GM23338 (cell line): ENCODE data around the gene CKB. TPM values are rescaled to one million over a fixed set of nuclear protein-coding genes. Genes with fewer than 3 reads are reported as not detected.

ENCODE experiments used
- ATAC-seq: fragments of 200-7000 bp; cut with Tn5 transposase; 3 replicates; pipeline ENCODE4 v1.9.1; 2020
- DNase-seq: peaks from one replicate; pipeline ENCODE4 v3.0.0-alpha.2; 2015; ENCODE audit warnings: low spot score
- H2AFZ ChIP-seq: fragments of 200-600 bp; sonication (generic); 2 replicates; pipeline ENCODE4 v1.8.0; 2016; ENCODE audit warnings: antibody characterized with exemption, mild to moderate bottlenecking, moderate library complexity
- H3F3A ChIP-seq: fragments of 200-600 bp; sonication (generic); replicated peaks from 2 replicates; pipeline ENCODE4 v1.8.0; 2017; ENCODE audit warnings: antibody characterized with exemption, mixed run types, low read depth
- H3K27ac ChIP-seq: fragments of 200-600 bp; sonication (generic); 2 replicates; pipeline ENCODE4 v1.6.1; 2016; ENCODE audit warnings: low read depth
- H3K27me3 ChIP-seq: fragments of 200-600 bp; sonication (generic); 2 replicates; pipeline ENCODE4 v1.8.0; 2016; ENCODE audit warnings: mild to moderate bottlenecking, mixed run types, moderate library complexity; ENCODE audit not compliant: insufficient read depth
- H3K36me3 ChIP-seq: fragments of 200-600 bp; sonication (generic); 2 replicates; pipeline ENCODE4 v1.8.0; 2016; ENCODE audit warnings: mild to moderate bottlenecking; ENCODE audit not compliant: insufficient read depth
- H3K4me1 ChIP-seq: fragments of 200-600 bp; sonication (generic); 2 replicates; pipeline ENCODE4 v1.8.0; 2016; ENCODE audit warnings: mild to moderate bottlenecking, moderate library complexity; ENCODE audit not compliant: insufficient read depth
- H3K4me2 ChIP-seq: fragments of 200-600 bp; sonication (generic); 2 replicates; pipeline ENCODE4 v1.7.1; 2017; ENCODE audit warnings: mixed run types
- H3K4me3 ChIP-seq: fragments of 200-600 bp; sonication (generic); 2 replicates; pipeline ENCODE4 v1.6.1; 2016; ENCODE audit warnings: mixed run types
- H3K79me2 ChIP-seq: fragments of 200-600 bp; sonication (generic); replicated peaks from 2 replicates; pipeline ENCODE4 v1.8.0; 2017; ENCODE audit warnings: mild to moderate bottlenecking; ENCODE audit not compliant: insufficient read depth
- H3K9me2 ChIP-seq: fragments of 200-600 bp; sonication (generic); 2 replicates; pipeline ENCODE4 v1.8.0; 2017; ENCODE audit not compliant: insufficient read depth
- H4K20me1 ChIP-seq: fragments of 200-600 bp; sonication (generic); replicated peaks from 2 replicates; pipeline ENCODE4 v1.8.0; 2017; ENCODE audit warnings: mild to moderate bottlenecking; ENCODE audit not compliant: insufficient read depth
- H3K27ac Mint-ChIP-seq: 2 replicates; pipeline ENCODE4 v1.8.0; 2020; ENCODE audit warnings: inconsistent platforms, mild to moderate bottlenecking, moderate library complexity, mixed read lengths
- H3K27me3 Mint-ChIP-seq: 3 replicates; pipeline ENCODE4 v1.8.0; 2022; ENCODE audit warnings: low read depth, mild to moderate bottlenecking, moderate library complexity, mixed read lengths, inconsistent platforms; ENCODE audit not compliant: insufficient read depth, poor library complexity
- H3K36me3 Mint-ChIP-seq: 3 replicates; pipeline ENCODE4 v1.8.0; 2021; ENCODE audit warnings: low read depth, mild to moderate bottlenecking, inconsistent platforms, moderate library complexity, mixed read lengths
- H3K4me1 Mint-ChIP-seq: 3 replicates; pipeline ENCODE4 v1.8.0; 2020; ENCODE audit warnings: mild to moderate bottlenecking, inconsistent platforms, mixed read lengths
- H3K4me3 Mint-ChIP-seq: 3 replicates; pipeline ENCODE4 v1.8.0; 2021; ENCODE audit warnings: moderate library complexity, mild to moderate bottlenecking, inconsistent platforms, mixed read lengths
- H3K9me3 Mint-ChIP-seq: 3 replicates; pipeline ENCODE4 v1.8.0; 2020; ENCODE audit warnings: moderate library complexity, mild to moderate bottlenecking, inconsistent platforms, mixed read lengths
- CREB1 ChIP-seq: fragments of 250-450 bp; sonication (Bioruptor Pico); IDR thresholded peaks from 2 replicates; pipeline ENCODE4 v1.5.0; 2020; ENCODE audit warnings: low read depth, mild to moderate bottlenecking, moderate library complexity
- EZH2phosphoT487 ChIP-seq: fragments of 200-600 bp; sonication (generic); IDR thresholded peaks from one replicate; pipeline ENCODE4 v1.8.1; 2018; ENCODE audit warnings: antibody characterized with exemption; ENCODE audit not compliant: unreplicated experiment
- JUNB ChIP-seq: IDR thresholded peaks from one replicate; pipeline ENCODE4 v1.6.1; 2016; ENCODE audit warnings: antibody characterized with exemption; ENCODE audit not compliant: unreplicated experiment
- NANOG ChIP-seq: IDR thresholded peaks from 2 replicates; pipeline ENCODE4 v1.6.1; 2016; ENCODE audit warnings: antibody characterized with exemption, borderline replicate concordance
- POLR2AphosphoS5 ChIP-seq: IDR thresholded peaks from 2 replicates; pipeline ENCODE4 v1.6.1; 2016; ENCODE audit warnings: antibody characterized with exemption, low read depth
- STAT1 ChIP-seq: IDR thresholded peaks from one replicate; pipeline ENCODE4 v1.6.1; 2016; ENCODE audit warnings: antibody characterized with exemption; ENCODE audit not compliant: unreplicated experiment
- ZNF114 ChIP-seq: fragments of 250-450 bp; sonication (Bioruptor Pico); IDR thresholded peaks from 2 replicates; pipeline ENCODE4 v1.5.0; 2020; ENCODE audit warnings: mild to moderate bottlenecking, moderate library complexity
- polyA plus RNA-seq: library from polyadenylated mRNA; unstranded; fragments of >200 nt; fragmentation: Nextera tagmentation; extraction: Ambion mirVana; gene quantifications from 2 replicates; pipeline ENCODE4 v1.2.1, GENCODE V29; 2016
- total RNA-seq: library from RNA; depleted of rRNA; stranded (reverse); fragments of >200 nt; shearing (Covaris generic); gene quantifications from 2 replicates; pipeline ENCODE4 v1.2.3, GENCODE V29; 2014
- TF ChIP-seq, protein P1 (sequence below), 2 experiments: fragments of 200-600 bp in 1 of 2; sonication (generic) in 1 of 2; conservative IDR thresholded peaks; 2 replicates each; pipeline versions ENCODE4 v1.5.1 to v1.6.1; 2016 to 2017; ENCODE audit warnings: antibody characterized with exemption in 2 of 2, low read depth in 2 of 2, mild to moderate bottlenecking in 2 of 2, moderate library complexity in 1 of 2
- TF ChIP-seq, protein P2 (sequence below): fragments of 250-450 bp; sonication (Bioruptor Pico); IDR thresholded peaks from 2 replicates; pipeline ENCODE4 v1.5.0; 2020; ENCODE audit warnings: mild to moderate bottlenecking, moderate library complexity

CKB gene
- total and polyA plus RNA-seq, 2 experiments from 2014 or later: 604 to 852 TPM

DNA sequence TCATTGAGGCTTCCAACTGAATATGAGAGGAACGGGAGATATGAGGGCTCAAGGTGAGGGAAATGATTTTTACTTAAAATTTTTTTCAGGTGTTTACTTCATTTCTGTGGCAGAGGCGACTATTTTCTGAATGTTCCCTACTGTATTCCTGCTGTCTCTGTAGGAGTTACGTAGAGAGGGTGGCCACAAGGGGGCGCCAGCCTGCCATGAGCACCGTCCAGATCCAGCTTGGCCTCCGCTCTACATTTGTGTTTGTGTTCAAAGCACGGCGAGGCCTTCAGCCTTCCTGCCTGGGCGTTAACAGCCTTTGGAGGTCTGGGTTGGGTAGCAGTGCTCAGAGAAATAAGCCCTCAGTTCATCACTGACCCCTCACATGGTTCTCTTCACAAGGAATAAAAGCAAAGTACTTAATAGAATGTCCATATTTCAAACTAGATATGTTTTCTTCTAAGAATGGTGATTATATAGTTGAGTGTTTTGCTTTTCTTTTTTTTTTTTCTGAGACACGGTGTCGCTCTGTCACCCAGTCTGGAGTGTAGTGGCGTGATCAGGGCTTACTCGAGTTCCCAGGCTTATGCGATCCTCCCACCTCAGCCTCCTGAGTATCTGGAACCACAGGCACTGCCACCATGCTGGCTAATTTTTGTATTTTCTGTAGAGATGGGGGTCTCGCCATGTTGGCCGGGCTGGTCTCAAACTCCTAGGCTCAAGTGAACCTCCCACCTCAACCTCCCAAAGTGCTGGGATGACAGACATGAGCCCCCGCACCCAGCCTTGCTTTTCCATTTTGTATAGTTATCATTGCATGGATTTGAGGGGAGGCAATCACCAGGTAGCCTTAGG lies 22.3 kb downstream of the CKB start:
- peaks cover 45% of the 10 kb centered on the region for H3K36me3 Mint-ChIP-seq
- Histone ChIP-seq H3K27ac (0 out of 2 replicates have a peak overlapping the region, but pooled peaks have one; percentile 3), H3K4me2 (no peak overlapping the region), H3K4me1 (no peaks in the 10 kb centered on the region), H4K20me1 (no peaks in the 10 kb centered on the region; the same call in 1 of the 2 replicates), H3K4me3 (no peak overlapping the region), H3K79me2 (peaks cover 5% of the 10 kb centered on the region; the same call in 1 of the 2 replicates), H3K9me2 (no peaks in the 10 kb centered on the region), H3K27me3 (no peaks in the 10 kb centered on the region), H3F3A (peaks cover 14% of the 10 kb centered on the region; the same call in 1 of the 2 replicates), H2AFZ (no peak overlapping the region), H3K36me3 (peaks cover 25% of the 10 kb centered on the region)
- H3K9me3 Mint-ChIP-seq: no peaks in the 10 kb centered on the region
- peaks cover 3% of the 10 kb centered on the region for H3K27me3 Mint-ChIP-seq
- peaks cover 4% of the 10 kb centered on the region; the same call in 2 of the 3 replicates for H3K4me1 Mint-ChIP-seq
- TF ChIP-seq, protein P1, sequence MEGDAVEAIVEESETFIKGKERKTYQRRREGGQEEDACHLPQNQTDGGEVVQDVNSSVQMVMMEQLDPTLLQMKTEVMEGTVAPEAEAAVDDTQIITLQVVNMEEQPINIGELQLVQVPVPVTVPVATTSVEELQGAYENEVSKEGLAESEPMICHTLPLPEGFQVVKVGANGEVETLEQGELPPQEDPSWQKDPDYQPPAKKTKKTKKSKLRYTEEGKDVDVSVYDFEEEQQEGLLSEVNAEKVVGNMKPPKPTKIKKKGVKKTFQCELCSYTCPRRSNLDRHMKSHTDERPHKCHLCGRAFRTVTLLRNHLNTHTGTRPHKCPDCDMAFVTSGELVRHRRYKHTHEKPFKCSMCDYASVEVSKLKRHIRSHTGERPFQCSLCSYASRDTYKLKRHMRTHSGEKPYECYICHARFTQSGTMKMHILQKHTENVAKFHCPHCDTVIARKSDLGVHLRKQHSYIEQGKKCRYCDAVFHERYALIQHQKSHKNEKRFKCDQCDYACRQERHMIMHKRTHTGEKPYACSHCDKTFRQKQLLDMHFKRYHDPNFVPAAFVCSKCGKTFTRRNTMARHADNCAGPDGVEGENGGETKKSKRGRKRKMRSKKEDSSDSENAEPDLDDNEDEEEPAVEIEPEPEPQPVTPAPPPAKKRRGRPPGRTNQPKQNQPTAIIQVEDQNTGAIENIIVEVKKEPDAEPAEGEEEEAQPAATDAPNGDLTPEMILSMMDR (conservative IDR thresholded peaks at IDR 0.05; ENCODE audit: low read depth in 2 of 2): peak; percentile 95 to 98
- no peak for TF ChIP-seq NANOG
- no peak overlapping the region; the same call in 1 of the 2 replicates for H3K27ac Mint-ChIP-seq
- peak; percentile 95 for DNase-seq
- H3K4me3 Mint-ChIP-seq: no peak overlapping the region
- ATAC-seq: peak; percentile 99

DNA sequence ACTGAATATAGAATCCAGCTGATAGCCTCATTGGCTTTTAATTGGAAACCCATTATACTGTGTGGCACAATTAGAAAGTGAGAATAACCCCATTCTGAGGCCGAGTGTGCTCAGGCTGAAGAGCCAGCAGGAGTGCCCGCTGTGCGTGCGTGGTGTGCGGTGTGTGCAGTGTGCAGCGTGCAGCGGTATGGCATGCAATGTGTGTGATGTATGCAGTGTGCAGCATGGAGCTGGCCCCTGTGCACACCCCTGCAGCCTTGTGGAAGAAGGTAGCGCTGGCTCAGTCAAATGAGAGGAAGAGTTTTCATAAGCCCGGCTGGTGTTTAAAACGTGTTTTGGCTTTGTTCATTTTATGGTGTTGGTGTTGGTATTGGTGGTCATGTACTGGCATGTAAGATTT lies 22.9 kb downstream of the CKB start:
- Mint-ChIP-seq H3K27ac (no peak overlapping the region; the same call in 1 of the 2 replicates), H3K4me3 (no peak overlapping the region), H3K4me1 (peaks cover 4% of the 10 kb centered on the region; the same call in 2 of the 3 replicates), H3K9me3 (no peaks in the 10 kb centered on the region), H3K36me3 (peaks cover 43% of the 10 kb centered on the region), H3K27me3 (peaks cover 3% of the 10 kb centered on the region)
- H3K4me2 ChIP-seq: no peak overlapping the region
- ATAC-seq (peak; percentile 14; the same call in 1 of the 3 replicates), DNase-seq (no peak)
- no peaks in the 10 kb centered on the region; the same call in 1 of the 2 replicates for H4K20me1 ChIP-seq
- H3F3A ChIP-seq: peaks cover 14% of the 10 kb centered on the region; the same call in 1 of the 2 replicates
- H3K36me3 ChIP-seq: peaks cover 25% of the 10 kb centered on the region
- H3K27ac ChIP-seq: peak overlapping the region; percentile 48; the same call in 1 of the 2 replicates
- H3K4me3 ChIP-seq: no peak overlapping the region
- no peaks in the 10 kb centered on the region for H3K27me3 ChIP-seq
- no peaks in the 10 kb centered on the region for H3K9me2 ChIP-seq
- H3K4me1 ChIP-seq: no peaks in the 10 kb centered on the region
- peaks cover 5% of the 10 kb centered on the region; the same call in 1 of the 2 replicates for H3K79me2 ChIP-seq
- H2AFZ ChIP-seq: no peak overlapping the region
- TF ChIP-seq POLR2AphosphoS5: no peak
- TF ChIP-seq STAT1: no peak
- no peak for TF ChIP-seq CREB1 (CRISPR knock-in tag)
- no peak for TF ChIP-seq ZNF114
- TF ChIP-seq, protein P1 (conservative IDR thresholded peaks at IDR 0.05; ENCODE audit: low read depth in 2 of 2): no peak
- no peak for TF ChIP-seq JUNB
- no peak for TF ChIP-seq EZH2phosphoT487
- TF ChIP-seq NANOG: no peak
- TF ChIP-seq, protein P2, sequence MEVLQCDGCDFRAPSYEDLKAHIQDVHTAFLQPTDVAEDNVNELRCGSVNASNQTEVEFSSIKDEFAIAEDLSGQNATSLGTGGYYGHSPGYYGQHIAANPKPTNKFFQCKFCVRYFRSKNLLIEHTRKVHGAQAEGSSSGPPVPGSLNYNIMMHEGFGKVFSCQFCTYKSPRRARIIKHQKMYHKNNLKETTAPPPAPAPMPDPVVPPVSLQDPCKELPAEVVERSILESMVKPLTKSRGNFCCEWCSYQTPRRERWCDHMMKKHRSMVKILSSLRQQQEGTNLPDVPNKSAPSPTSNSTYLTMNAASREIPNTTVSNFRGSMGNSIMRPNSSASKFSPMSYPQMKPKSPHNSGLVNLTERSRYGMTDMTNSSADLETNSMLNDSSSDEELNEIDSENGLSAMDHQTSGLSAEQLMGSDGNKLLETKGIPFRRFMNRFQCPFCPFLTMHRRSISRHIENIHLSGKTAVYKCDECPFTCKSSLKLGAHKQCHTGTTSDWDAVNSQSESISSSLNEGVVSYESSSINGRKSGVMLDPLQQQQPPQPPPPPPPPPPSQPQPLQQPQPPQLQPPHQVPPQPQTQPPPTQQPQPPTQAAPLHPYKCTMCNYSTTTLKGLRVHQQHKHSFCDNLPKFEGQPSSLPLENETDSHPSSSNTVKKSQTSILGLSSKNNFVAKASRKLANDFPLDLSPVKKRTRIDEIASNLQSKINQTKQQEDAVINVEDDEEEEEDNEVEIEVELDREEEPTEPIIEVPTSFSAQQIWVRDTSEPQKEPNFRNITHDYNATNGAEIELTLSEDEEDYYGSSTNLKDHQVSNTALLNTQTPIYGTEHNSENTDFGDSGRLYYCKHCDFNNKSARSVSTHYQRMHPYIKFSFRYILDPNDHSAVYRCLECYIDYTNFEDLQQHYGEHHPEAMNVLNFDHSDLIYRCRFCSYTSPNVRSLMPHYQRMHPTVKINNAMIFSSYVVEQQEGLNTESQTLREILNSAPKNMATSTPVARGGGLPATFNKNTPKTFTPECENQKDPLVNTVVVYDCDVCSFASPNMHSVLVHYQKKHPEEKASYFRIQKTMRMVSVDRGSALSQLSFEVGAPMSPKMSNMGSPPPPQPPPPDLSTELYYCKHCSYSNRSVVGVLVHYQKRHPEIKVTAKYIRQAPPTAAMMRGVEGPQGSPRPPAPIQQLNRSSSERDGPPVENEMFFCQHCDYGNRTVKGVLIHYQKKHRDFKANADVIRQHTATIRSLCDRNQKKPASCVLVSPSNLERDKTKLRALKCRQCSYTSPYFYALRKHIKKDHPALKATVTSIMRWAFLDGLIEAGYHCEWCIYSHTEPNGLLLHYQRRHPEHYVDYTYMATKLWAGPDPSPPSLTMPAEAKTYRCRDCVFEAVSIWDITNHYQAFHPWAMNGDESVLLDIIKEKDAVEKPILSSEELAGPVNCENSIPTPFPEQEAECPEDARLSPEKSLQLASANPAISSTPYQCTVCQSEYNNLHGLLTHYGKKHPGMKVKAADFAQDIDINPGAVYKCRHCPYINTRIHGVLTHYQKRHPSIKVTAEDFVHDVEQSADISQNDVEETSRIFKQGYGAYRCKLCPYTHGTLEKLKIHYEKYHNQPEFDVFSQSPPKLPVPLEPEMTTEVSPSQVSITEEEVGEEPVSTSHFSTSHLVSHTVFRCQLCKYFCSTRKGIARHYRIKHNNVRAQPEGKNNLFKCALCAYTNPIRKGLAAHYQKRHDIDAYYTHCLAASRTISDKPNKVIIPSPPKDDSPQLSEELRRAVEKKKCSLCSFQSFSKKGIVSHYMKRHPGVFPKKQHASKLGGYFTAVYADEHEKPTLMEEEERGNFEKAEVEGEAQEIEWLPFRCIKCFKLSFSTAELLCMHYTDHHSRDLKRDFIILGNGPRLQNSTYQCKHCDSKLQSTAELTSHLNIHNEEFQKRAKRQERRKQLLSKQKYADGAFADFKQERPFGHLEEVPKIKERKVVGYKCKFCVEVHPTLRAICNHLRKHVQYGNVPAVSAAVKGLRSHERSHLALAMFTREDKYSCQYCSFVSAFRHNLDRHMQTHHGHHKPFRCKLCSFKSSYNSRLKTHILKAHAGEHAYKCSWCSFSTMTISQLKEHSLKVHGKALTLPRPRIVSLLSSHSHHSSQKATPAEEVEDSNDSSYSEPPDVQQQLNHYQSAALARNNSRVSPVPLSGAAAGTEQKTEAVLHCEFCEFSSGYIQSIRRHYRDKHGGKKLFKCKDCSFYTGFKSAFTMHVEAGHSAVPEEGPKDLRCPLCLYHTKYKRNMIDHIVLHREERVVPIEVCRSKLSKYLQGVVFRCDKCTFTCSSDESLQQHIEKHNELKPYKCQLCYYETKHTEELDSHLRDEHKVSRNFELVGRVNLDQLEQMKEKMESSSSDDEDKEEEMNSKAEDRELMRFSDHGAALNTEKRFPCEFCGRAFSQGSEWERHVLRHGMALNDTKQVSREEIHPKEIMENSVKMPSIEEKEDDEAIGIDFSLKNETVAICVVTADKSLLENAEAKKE: no peak
